Nephron progenitor cell (in vitro differentiated cells): ENCODE results near the gene MAML2.

ENCODE experiments used
- DNase-seq: peaks from one replicate; pipeline ENCODE4 v3.0.0; 2021
- H3K27ac Mint-ChIP-seq: 2 replicates; pipeline ENCODE4 v1.8.0; 2021; ENCODE audit warnings: mild to moderate bottlenecking, moderate library complexity, mixed read lengths
- H3K27me3 Mint-ChIP-seq: 2 replicates; pipeline ENCODE4 v1.8.0; 2021; ENCODE audit warnings: mild to moderate bottlenecking, low read depth, mixed read lengths; ENCODE audit not compliant: poor library complexity
- H3K36me3 Mint-ChIP-seq: 2 replicates; pipeline ENCODE4 v1.8.0; 2021; ENCODE audit warnings: low read depth, mixed read lengths
- H3K4me1 Mint-ChIP-seq: 2 replicates; pipeline ENCODE4 v1.8.0; 2021; ENCODE audit warnings: mixed read lengths
- H3K4me3 Mint-ChIP-seq: 2 replicates; pipeline ENCODE4 v1.8.0; 2021; ENCODE audit warnings: mild to moderate bottlenecking, moderate library complexity, mixed read lengths
- H3K9me3 Mint-ChIP-seq: 2 replicates; pipeline ENCODE4 v1.8.0; 2021; ENCODE audit warnings: mild to moderate bottlenecking, moderate library complexity, mixed read lengths
- CTCF ChIP-seq: fragments of 200-600 bp; sonication (generic); IDR thresholded peaks from 2 replicates; pipeline ENCODE4 v1.5.0; 2021; ENCODE audit warnings: antibody characterized with exemption

Gene MAML2

GRCh38 chr11:96145163-96145585 lies 197.8 kb downstream of the MAML2 start:
- H3K36me3 Mint-ChIP-seq: peaks cover under 1% of the 10 kb centered on the region
- no peak overlapping the region for H3K4me3 Mint-ChIP-seq
- no peaks in the 10 kb centered on the region for H3K27me3 Mint-ChIP-seq
- DNase-seq: no peak
- TF ChIP-seq CTCF: no peak
- peaks cover 15% of the 10 kb centered on the region for H3K4me1 Mint-ChIP-seq
- peak overlapping the region; percentile 10 for H3K27ac Mint-ChIP-seq
- H3K9me3 Mint-ChIP-seq: no peaks in the 10 kb centered on the region

- H3K9me3 Mint-ChIP-seq: peaks cover 2% of the 10 kb centered on the region
- peaks cover 6% of the 10 kb centered on the region for H3K36me3 Mint-ChIP-seq
- no peak overlapping the region for H3K27ac Mint-ChIP-seq
- no peak for TF ChIP-seq CTCF
- no peaks in the 10 kb centered on the region for H3K27me3 Mint-ChIP-seq
- peaks cover 15% of the 10 kb centered on the region for H3K4me1 Mint-ChIP-seq
- DNase-seq: no peak
- H3K4me3 Mint-ChIP-seq: no peak overlapping the region
These were observed 198.4 kb downstream of the MAML2 start for GRCh38 chr11:96144553-96144952.

GRCh38 chr11:96143041-96143521 lies 199.9 kb downstream of the MAML2 start:
- Mint-ChIP-seq H3K4me1 (peaks cover 13% of the 10 kb centered on the region), H3K27me3 (no peaks in the 10 kb centered on the region), H3K36me3 (peaks cover 11% of the 10 kb centered on the region), H3K4me3 (no peak overlapping the region), H3K27ac (peak overlapping the region; percentile 68), H3K9me3 (peaks cover 3% of the 10 kb centered on the region)
- no peak for TF ChIP-seq CTCF
- DNase-seq: no peak

GRCh38 chr11:96141626-96142025 lies 201.4 kb downstream of the MAML2 start:
- Mint-ChIP-seq H3K27ac (no peak overlapping the region), H3K4me3 (no peak overlapping the region), H3K4me1 (peaks cover 23% of the 10 kb centered on the region), H3K27me3 (no peaks in the 10 kb centered on the region), H3K9me3 (peaks cover 3% of the 10 kb centered on the region), H3K36me3 (peaks cover 12% of the 10 kb centered on the region)
- DNase-seq: no peak
- no peak for TF ChIP-seq CTCF

- no peak overlapping the region for H3K4me3 Mint-ChIP-seq
- peaks cover 35% of the 10 kb centered on the region for H3K4me1 Mint-ChIP-seq
- H3K27me3 Mint-ChIP-seq: no peaks in the 10 kb centered on the region
- no peak for TF ChIP-seq CTCF
- H3K9me3 Mint-ChIP-seq: peaks cover 3% of the 10 kb centered on the region
- H3K27ac Mint-ChIP-seq: no peak overlapping the region
- no peak for DNase-seq
- H3K36me3 Mint-ChIP-seq: peaks cover 12% of the 10 kb centered on the region
These were observed 203.3 kb downstream of the MAML2 start for GRCh38 chr11:96139691-96140090.

- DNase-seq: no peak
- H3K4me1 Mint-ChIP-seq: peaks cover 38% of the 10 kb centered on the region
- TF ChIP-seq CTCF: no peak
- no peaks in the 10 kb centered on the region for H3K27me3 Mint-ChIP-seq
- no peak overlapping the region for H3K4me3 Mint-ChIP-seq
- peak overlapping the region; percentile 95 for H3K27ac Mint-ChIP-seq
- H3K36me3 Mint-ChIP-seq: peaks cover 12% of the 10 kb centered on the region
- H3K9me3 Mint-ChIP-seq: peaks cover 3% of the 10 kb centered on the region
These were observed 205.6 kb downstream of the MAML2 start for GRCh38 chr11:96137373-96137772.
